Trophoblast cell (in vitro differentiated cells and primary cell): Measurements from ENCODE around the gene SVEP1.

Experiments used
- DNase-seq, 2 donors: peaks; one replicate each; pipeline ENCODE4 v3.0.0-alpha.2; 2016
- H2AFZ ChIP-seq: 2 replicates; pipeline ENCODE4 v1.6.1; 2013; ENCODE audit warnings: low read length, moderate library complexity, mild to moderate bottlenecking; ENCODE audit not compliant: insufficient read depth, poor library complexity
- H2AK5ac ChIP-seq: 2 replicates; pipeline ENCODE4 v1.6.1; 2013; ENCODE audit warnings: mild to moderate bottlenecking, low read length
- H2BK120ac ChIP-seq: 2 replicates; pipeline ENCODE4 v1.6.1; 2013; ENCODE audit warnings: low read length, mild to moderate bottlenecking, moderate library complexity; ENCODE audit not compliant: insufficient read depth, poor library complexity
- H2BK12ac ChIP-seq: 2 replicates; pipeline ENCODE4 v1.6.1; 2013; ENCODE audit warnings: mild to moderate bottlenecking, low read length, moderate library complexity
- H2BK5ac ChIP-seq: 2 replicates; pipeline ENCODE4 v1.6.1; 2013; ENCODE audit warnings: low read length, low read depth, moderate library complexity, mild to moderate bottlenecking; ENCODE audit not compliant: poor library complexity
- H3K14ac ChIP-seq: 2 replicates; pipeline ENCODE4 v1.6.1; 2013; ENCODE audit warnings: mild to moderate bottlenecking, low read length
- H3K18ac ChIP-seq: 2 replicates; pipeline ENCODE4 v1.6.1; 2013; ENCODE audit warnings: mild to moderate bottlenecking, low read length
- H3K23ac ChIP-seq: 2 replicates; pipeline ENCODE4 v1.6.1; 2013; ENCODE audit warnings: low read length
- H3K27ac ChIP-seq: 2 replicates; pipeline ENCODE4 v1.5.1; 2013; ENCODE audit warnings: low read depth, mild to moderate bottlenecking, inconsistent platforms, low read length, moderate library complexity
- H3K27me3 ChIP-seq: 2 replicates; pipeline ENCODE4 v1.6.1; 2013; ENCODE audit warnings: inconsistent platforms, mild to moderate bottlenecking, low read length, moderate library complexity; ENCODE audit not compliant: insufficient read depth
- H3K36me3 ChIP-seq, 2 experiments: 1 replicate in 1 of 2; 2 replicates in 1 of 2; pipeline ENCODE4 v1.6.1; 2013; ENCODE audit warnings: low read length in 2 of 2, mild to moderate bottlenecking in 2 of 2, moderate library complexity in 1 of 2; ENCODE audit not compliant: insufficient read depth in 2 of 2, control insufficient read depth in 1 of 2
- H3K4ac ChIP-seq: 2 replicates; pipeline ENCODE4 v1.6.1; 2013; ENCODE audit warnings: low read depth, mild to moderate bottlenecking, low read length, moderate library complexity
- H3K4me1 ChIP-seq, 2 experiments: 1 replicate in 1 of 2; 2 replicates in 1 of 2; pipeline ENCODE4 v1.6.1; 2013; ENCODE audit warnings: low read length in 2 of 2, mild to moderate bottlenecking in 2 of 2, moderate library complexity in 1 of 2; ENCODE audit not compliant: insufficient read depth in 2 of 2, control insufficient read depth in 1 of 2
- H3K4me2 ChIP-seq: 2 replicates; pipeline ENCODE4 v1.6.1; 2013; ENCODE audit warnings: inconsistent platforms, mild to moderate bottlenecking, low read length, moderate library complexity
- H3K4me3 ChIP-seq: 2 replicates; pipeline ENCODE4 v1.5.1; 2013; ENCODE audit warnings: mild to moderate bottlenecking, low read depth, low read length, inconsistent platforms
- H3K79me1 ChIP-seq: one replicate; pipeline ENCODE4 v1.6.1; 2013; ENCODE audit warnings: low read length
- H3K79me2 ChIP-seq: 2 replicates; pipeline ENCODE4 v1.6.1; 2013; ENCODE audit warnings: low read length, mild to moderate bottlenecking; ENCODE audit not compliant: control insufficient read depth, insufficient read depth, poor library complexity
- H3K9ac ChIP-seq: 2 replicates; pipeline ENCODE4 v1.6.1; 2013; ENCODE audit warnings: mild to moderate bottlenecking, low read length
- H3K9me3 ChIP-seq: 2 replicates; pipeline ENCODE4 v1.6.1; 2013; ENCODE audit warnings: low read depth, mild to moderate bottlenecking, control low read depth, inconsistent platforms, low read length; ENCODE audit not compliant: insufficient read depth
- H4K12ac ChIP-seq: 2 replicates; pipeline ENCODE4 v1.6.1; 2013; ENCODE audit warnings: low read depth, mild to moderate bottlenecking, low read length, moderate library complexity
- H4K8ac ChIP-seq: 2 replicates; pipeline ENCODE4 v1.6.1; 2013; ENCODE audit warnings: low read depth, mild to moderate bottlenecking, low read length, moderate library complexity
- H4K91ac ChIP-seq: one replicate; pipeline ENCODE4 v1.6.1; 2013; ENCODE audit warnings: low read depth, mild to moderate bottlenecking, low read length, moderate library complexity
- WGBS: extraction: QIAGEN DNeasy Blood & Tissue Kit; methylation state at CpG from one replicate; pipeline ENCODE4 v1.1.7; 2013; ENCODE audit warnings: missing lambda C conversion rate; ENCODE audit not compliant: insufficient read length, insufficient coverage; ENCODE audit errors: extremely low coverage; 5-methylcytosine and 5-hydroxymethylcytosine counted together

The SVEP1 gene

GRCh38 chr9:110520120-110520701, 59.3 kb downstream of the SVEP1 start:
- Histone ChIP-seq H2BK5ac (no peak overlapping the region), H3K79me2 (no peaks in the 10 kb centered on the region), H4K8ac (no peak overlapping the region), H3K9ac (no peak overlapping the region), H3K4ac (no peak overlapping the region), H3K27ac (no peak overlapping the region), H4K12ac (no peak overlapping the region), H2BK12ac (no peak overlapping the region), H2AFZ (no peak overlapping the region), H3K9me3 (no peaks in the 10 kb centered on the region), H3K23ac (no peak overlapping the region), H3K4me1 (no peaks in the 10 kb centered on the region), H3K79me1 (no peaks in the 10 kb centered on the region), H2BK120ac (no peak overlapping the region), H2AK5ac (no peak overlapping the region), H3K36me3 (no peaks in the 10 kb centered on the region), H3K14ac (no peak overlapping the region), H3K4me2 (no peak overlapping the region), H4K91ac (no peak overlapping the region), H3K18ac (no peak overlapping the region), H3K4me3 (no peak overlapping the region), H3K27me3 (no peaks in the 10 kb centered on the region)
- no peak for DNase-seq
- whole genome bisulfite sequencing: 100% methylated on average over 1 of the region's 6 CpGs

- Histone ChIP-seq H3K27ac (no peak overlapping the region), H3K4ac (no peak overlapping the region), H4K91ac (no peak overlapping the region), H3K36me3 (peaks cover 2 to 5% of the 10 kb centered on the region in 2 experiments), H3K4me3 (no peak overlapping the region), H3K9me3 (no peaks in the 10 kb centered on the region), H3K23ac (no peak overlapping the region), H3K27me3 (no peaks in the 10 kb centered on the region), H3K14ac (no peak overlapping the region), H2AK5ac (no peak overlapping the region), H2BK12ac (no peak overlapping the region), H3K79me2 (no peaks in the 10 kb centered on the region), H3K79me1 (no peaks in the 10 kb centered on the region), H2BK120ac (no peak overlapping the region), H4K12ac (no peak overlapping the region), H3K4me1 (no peaks in the 10 kb centered on the region), H2BK5ac (no peak overlapping the region), H4K8ac (no peak overlapping the region), H3K4me2 (no peak overlapping the region), H2AFZ (no peak overlapping the region), H3K9ac (no peak overlapping the region), H3K18ac (no peak overlapping the region)
- no CpG with 5 or more reads among the region's 5 CpGs for WGBS
- DNase-seq: peak; percentile 65 to 70
Observed at GRCh38 chr9:110517483-110517882, 62.1 kb downstream of the SVEP1 start.

GRCh38 chr9:110514897-110515296, 64.6 kb downstream of the SVEP1 start:
- H2BK12ac ChIP-seq: no peak overlapping the region
- no peak overlapping the region for H3K4ac ChIP-seq

GRCh38 chr9:110512817-110513216, 66.7 kb downstream of the SVEP1 start:
- peak overlapping the region; percentile 12 for H4K12ac ChIP-seq
- H3K23ac ChIP-seq: no peak overlapping the region
- no peak for DNase-seq
- no peaks in the 10 kb centered on the region for H3K79me1 ChIP-seq
- no peak overlapping the region for H3K4me2 ChIP-seq
- H3K36me3 ChIP-seq: peaks cover 3 to 12% of the 10 kb centered on the region in 2 experiments
- no peak overlapping the region for H3K18ac ChIP-seq
- H2BK5ac ChIP-seq: no peak overlapping the region
- H3K27ac ChIP-seq: no peak overlapping the region
- H3K9me3 ChIP-seq: no peaks in the 10 kb centered on the region
- no peak overlapping the region for H2BK12ac ChIP-seq
- H3K4me1 ChIP-seq: no peaks in the 10 kb centered on the region
- no peak overlapping the region for H3K14ac ChIP-seq
- H2BK120ac ChIP-seq: no peak overlapping the region
- H3K27me3 ChIP-seq: no peaks in the 10 kb centered on the region
- no peak overlapping the region for H2AK5ac ChIP-seq
- H3K79me2 ChIP-seq: no peaks in the 10 kb centered on the region
- no peak overlapping the region for H3K4ac ChIP-seq
- no peak overlapping the region for H4K8ac ChIP-seq
- no peak overlapping the region for H4K91ac ChIP-seq
- no peak overlapping the region for H3K9ac ChIP-seq
- WGBS: no CpG with 5 or more reads among the region's 3 CpGs
- no peak overlapping the region for H3K4me3 ChIP-seq
- no peak overlapping the region for H2AFZ ChIP-seq

More at GRCh38 chr9:110514897-110515296, 64.6 kb downstream of the SVEP1 start:
- Histone ChIP-seq H2AFZ (no peak overlapping the region), H3K4me3 (no peak overlapping the region), H2AK5ac (no peak overlapping the region), H3K27ac (no peak overlapping the region), H4K12ac (no peak overlapping the region), H4K91ac (no peak overlapping the region), H2BK5ac (no peak overlapping the region), H3K27me3 (no peaks in the 10 kb centered on the region), H4K8ac (no peak overlapping the region), H2BK120ac (no peak overlapping the region), H3K4me1 (no peaks in the 10 kb centered on the region), H3K79me2 (no peaks in the 10 kb centered on the region), H3K79me1 (no peaks in the 10 kb centered on the region), H3K36me3 (peaks cover 3 to 9% of the 10 kb centered on the region in 2 experiments), H3K4me2 (no peak overlapping the region), H3K9me3 (no peaks in the 10 kb centered on the region), H3K14ac (no peak overlapping the region), H3K9ac (no peak overlapping the region), H3K23ac (no peak overlapping the region), H3K18ac (no peak overlapping the region)
- no CpG with 5 or more reads among the region's 1 CpG for WGBS
- DNase-seq: no peak
